Suprapubic skin (tissue), 4 donors: Measurements from ENCODE around the gene NLE1. TPM values are rescaled to one million over a fixed set of nuclear protein-coding genes. Genes with fewer than 3 reads are reported as not detected.
"Not testable (repeated sequence)": the region's sequence is repeated elsewhere in the genome, so short reads cannot be mapped to it uniquely, and the experiment has no call there.

Experiments used
- DNase-seq, 2 donors: peaks; one replicate each; pipeline ENCODE4 v3.0.0-alpha.2; 2019; ENCODE audit warnings: low spot score in 2 of 2
- H3K27ac ChIP-seq: fragments of 200-600 bp; sonication (generic); one replicate; pipeline ENCODE4 v1.5.1; 2019
- H3K27me3 ChIP-seq: fragments of 200-600 bp; sonication (generic); one replicate; pipeline ENCODE4 v1.5.1; 2019
- H3K36me3 ChIP-seq: fragments of 200-600 bp; sonication (generic); one replicate; pipeline ENCODE4 v1.5.1; 2019
- H3K4me1 ChIP-seq: fragments of 200-600 bp; sonication (generic); one replicate; pipeline ENCODE4 v1.5.1; 2019
- H3K4me3 ChIP-seq: fragments of 200-600 bp; sonication (generic); one replicate; pipeline ENCODE4 v1.5.1; 2019; ENCODE audit warnings: mild to moderate bottlenecking
- H3K9me3 ChIP-seq: fragments of 200-600 bp; sonication (generic); one replicate; pipeline ENCODE4 v1.5.1; 2019
- CTCF ChIP-seq, 2 donors: fragments of 200-600 bp in 1 of 2; fragments of 450-650 bp in 1 of 2; sonication (generic) in 1 of 2; IDR thresholded peaks; one replicate each; pipeline ENCODE4 v1.5.1; 2016 to 2019; ENCODE audit warnings: antibody characterized with exemption in 2 of 2, mild to moderate bottlenecking in 1 of 2, moderate library complexity in 1 of 2
- EP300 ChIP-seq: sonication (generic); formaldehyde crosslinking; IDR thresholded peaks from one replicate; pipeline ENCODE4 v1.6.1; 2017; ENCODE audit warnings: antibody characterized with exemption
- POLR2A ChIP-seq, 2 donors: fragments of 450-650 bp; IDR thresholded peaks; one replicate each; pipeline ENCODE4 v1.6.1; 2017; ENCODE audit warnings: antibody characterized with exemption in 2 of 2, mild to moderate bottlenecking in 2 of 2, moderate library complexity in 2 of 2
- POLR2AphosphoS5 ChIP-seq, 3 donors: sonication (generic); formaldehyde crosslinking; IDR thresholded peaks; one replicate each; pipeline ENCODE4 v1.6.1; 2017; ENCODE audit warnings: antibody characterized with exemption in 3 of 3
- WGBS: methylation state at CpG from one replicate; pipeline ENCODE4 v1.1.5; 2018; 5-methylcytosine and 5-hydroxymethylcytosine counted together
- total RNA-seq, 4 donors: library from RNA; depleted of rRNA; stranded (reverse); fragments of >200 nt; gene quantifications; one replicate each; pipeline ENCODE4 v1.1.0, GENCODE V29; 2016

NLE1 gene
- total RNA-seq, 4 donors from 2014 or later, result 16.1 to 24.7 (median 20.1) TPM

DNA sequence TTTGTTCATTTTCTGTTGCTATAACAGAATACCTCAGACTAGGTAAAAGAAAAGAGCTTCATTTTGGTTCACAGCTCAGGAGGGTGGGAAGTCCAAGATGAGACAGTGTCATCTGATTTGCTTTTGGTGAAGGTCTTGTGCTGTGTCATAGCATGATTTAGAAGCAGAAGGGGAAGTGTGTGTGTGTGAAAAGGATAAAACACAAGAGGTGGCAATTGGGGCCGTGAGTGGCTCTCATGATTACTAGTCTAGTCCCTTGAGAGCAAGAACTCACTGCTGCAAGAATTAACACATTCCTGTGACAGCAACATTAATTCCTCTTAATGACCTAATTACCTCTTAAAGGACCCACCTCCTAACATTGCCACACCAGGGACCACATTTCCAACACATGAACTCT lies 43.7 kb upstream of the NLE1 start:
- H3K36me3 ChIP-seq, result no peaks in the 10 kb centered on the region
- H3K4me1 ChIP-seq, result no peaks in the 10 kb centered on the region
- H3K27me3 ChIP-seq, result peaks cover 7% of the 10 kb centered on the region
- 36% methylated on average over 1 of the region's 1 CpG for WGBS
- no peaks in the 10 kb centered on the region for H3K9me3 ChIP-seq
- TF ChIP-seq POLR2AphosphoS5 (IDR thresholded peaks at IDR 0.05) (no peak), EP300 (no peak), POLR2A (IDR thresholded peaks at IDR 0.05) (no peak), CTCF (IDR thresholded peaks at IDR 0.05) (no peak)
- no peak overlapping the region for H3K27ac ChIP-seq
- H3K4me3 ChIP-seq, result no peak overlapping the region
- DNase-seq, result no peak

GRCh38 chr17:35184274-35184673 lies 42.2 kb upstream of the NLE1 start:
- no peaks in the 10 kb centered on the region for H3K4me1 ChIP-seq
- no peaks in the 10 kb centered on the region for H3K9me3 ChIP-seq
- H3K4me3 ChIP-seq, result no peak overlapping the region
- H3K27me3 ChIP-seq, result peaks cover 7% of the 10 kb centered on the region
- TF ChIP-seq POLR2AphosphoS5 (IDR thresholded peaks at IDR 0.05) (no peak), CTCF (IDR thresholded peaks at IDR 0.05) (no peak), POLR2A (IDR thresholded peaks at IDR 0.05) (no peak), EP300 (no peak)
- no peaks in the 10 kb centered on the region for H3K36me3 ChIP-seq
- 39% methylated on average over 3 of the region's 3 CpGs for WGBS
- no peak for DNase-seq
- H3K27ac ChIP-seq, result no peak overlapping the region

DNA sequence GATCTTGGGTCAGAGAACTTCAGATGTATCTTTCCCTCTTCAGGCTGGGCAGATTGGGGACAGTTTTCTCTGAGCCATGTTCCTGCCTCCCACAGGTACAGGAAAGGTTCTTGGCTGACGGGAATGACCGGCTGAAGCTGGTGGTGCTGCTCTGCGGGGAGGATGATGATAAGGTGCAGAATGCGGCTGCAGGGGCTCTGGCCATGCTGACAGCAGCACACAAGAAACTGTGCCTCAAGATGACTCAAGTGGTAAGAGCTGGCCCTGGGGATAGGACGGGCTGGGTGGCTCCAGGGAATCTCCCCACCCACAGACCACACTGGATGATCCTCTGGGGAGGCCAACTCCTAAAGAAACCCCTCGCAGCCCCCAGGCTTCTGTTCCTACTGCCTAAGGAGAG lies 41.2 kb upstream of the NLE1 start:
- Histone ChIP-seq H3K27me3 (peaks cover 7% of the 10 kb centered on the region), H3K4me3 (no peak overlapping the region), H3K4me1 (no peaks in the 10 kb centered on the region), H3K27ac (no peak overlapping the region), H3K9me3 (no peaks in the 10 kb centered on the region), H3K36me3 (no peaks in the 10 kb centered on the region)
- 59% methylated on average over 6 of the region's 6 CpGs for WGBS
- TF ChIP-seq POLR2A (IDR thresholded peaks at IDR 0.05) (no peak), EP300 (no peak), POLR2AphosphoS5 (IDR thresholded peaks at IDR 0.05) (no peak), CTCF (IDR thresholded peaks at IDR 0.05) (no peak)
- DNase-seq, result no peak

DNA sequence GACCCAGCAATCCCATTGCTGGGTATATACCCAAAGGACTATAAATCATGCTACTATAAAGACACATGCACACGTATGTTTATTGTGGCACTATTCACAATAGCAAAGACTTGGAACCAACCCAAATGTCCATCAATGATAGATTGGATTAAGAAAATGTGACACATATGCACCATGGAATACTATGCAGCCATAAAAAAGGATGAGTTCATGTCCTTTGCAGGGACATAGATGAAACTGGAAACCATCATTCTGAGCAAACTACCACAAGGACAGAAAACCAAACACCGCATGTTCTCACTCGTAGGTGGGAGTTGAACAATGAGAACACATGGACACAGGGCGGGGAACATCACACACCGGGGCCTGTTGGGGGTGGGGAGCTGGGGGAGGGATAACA lies 37.3 kb upstream of the NLE1 start:
- DNase-seq, H3K27me3 ChIP-seq, H3K4me3 ChIP-seq, H3K27ac ChIP-seq, H3K4me1 ChIP-seq, H3K36me3 ChIP-seq, H3K9me3 ChIP-seq: not testable (repeated sequence)
- whole genome bisulfite sequencing, result 87% methylated on average over 5 of the region's 5 CpGs

DNA sequence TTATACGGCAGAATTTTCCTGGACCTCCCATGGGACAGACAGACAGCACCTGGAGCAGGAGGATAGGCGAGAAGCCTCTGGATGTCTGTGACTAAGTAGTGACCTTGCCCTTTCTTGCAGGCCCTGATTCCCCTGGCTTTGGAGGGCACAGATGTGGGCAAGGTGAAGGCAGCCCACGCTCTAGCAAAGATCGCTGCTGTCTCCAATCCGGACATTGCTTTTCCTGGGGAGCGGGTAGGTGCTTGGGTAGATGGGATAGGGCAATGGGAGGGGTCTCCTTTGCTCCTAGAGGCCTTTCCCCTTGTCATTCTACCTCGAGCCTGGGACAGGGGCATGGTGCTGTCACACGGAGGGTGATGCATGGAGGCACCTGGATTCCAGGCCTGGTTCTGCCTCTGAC lies 34.8 kb upstream of the NLE1 start:
- no peak overlapping the region for H3K27ac ChIP-seq
- DNase-seq, result no peak
- 86% methylated on average over 8 of the region's 8 CpGs for WGBS
- no peaks in the 10 kb centered on the region for H3K9me3 ChIP-seq
- no peaks in the 10 kb centered on the region for H3K4me1 ChIP-seq
- H3K36me3 ChIP-seq, result no peaks in the 10 kb centered on the region
- H3K4me3 ChIP-seq, result no peak overlapping the region
- H3K27me3 ChIP-seq, result no peaks in the 10 kb centered on the region
- no peak for TF ChIP-seq EP300
- TF ChIP-seq POLR2A (IDR thresholded peaks at IDR 0.05), result no peak
- no peak for TF ChIP-seq POLR2AphosphoS5 (IDR thresholded peaks at IDR 0.05)
- no peak for TF ChIP-seq CTCF (IDR thresholded peaks at IDR 0.05)

- TF ChIP-seq POLR2A (IDR thresholded peaks at IDR 0.05) (no peak), EP300 (no peak), POLR2AphosphoS5 (IDR thresholded peaks at IDR 0.05) (no peak), CTCF (IDR thresholded peaks at IDR 0.05) (no peak)
- H3K27me3 ChIP-seq, result no peaks in the 10 kb centered on the region
- H3K36me3 ChIP-seq, result no peaks in the 10 kb centered on the region
- H3K27ac ChIP-seq, result no peak overlapping the region
- DNase-seq, result no peak
- no peak overlapping the region for H3K4me3 ChIP-seq
- 56% methylated on average over 8 of the region's 9 CpGs for WGBS
- peaks cover 5% of the 10 kb centered on the region for H3K4me1 ChIP-seq
- no peaks in the 10 kb centered on the region for H3K9me3 ChIP-seq
These were observed 33.7 kb upstream of the NLE1 start for GRCh38 chr17:35175638-35176415.
